ENCODE data around the gene CSF1. TPM values are rescaled to one million over a fixed set of nuclear protein-coding genes. Genes with fewer than 3 reads are reported as not detected.
A peak's percentile ranks its signal among the peaks of the same experiment; 100 is the strongest.

CSF1 gene
- total and polyA plus RNA-seq, 2 of the 13 experiments (the other 11 are each of a cell fraction or from before 2014, with no cell fraction given): 4.6 to 13.3 TPM

DNA sequence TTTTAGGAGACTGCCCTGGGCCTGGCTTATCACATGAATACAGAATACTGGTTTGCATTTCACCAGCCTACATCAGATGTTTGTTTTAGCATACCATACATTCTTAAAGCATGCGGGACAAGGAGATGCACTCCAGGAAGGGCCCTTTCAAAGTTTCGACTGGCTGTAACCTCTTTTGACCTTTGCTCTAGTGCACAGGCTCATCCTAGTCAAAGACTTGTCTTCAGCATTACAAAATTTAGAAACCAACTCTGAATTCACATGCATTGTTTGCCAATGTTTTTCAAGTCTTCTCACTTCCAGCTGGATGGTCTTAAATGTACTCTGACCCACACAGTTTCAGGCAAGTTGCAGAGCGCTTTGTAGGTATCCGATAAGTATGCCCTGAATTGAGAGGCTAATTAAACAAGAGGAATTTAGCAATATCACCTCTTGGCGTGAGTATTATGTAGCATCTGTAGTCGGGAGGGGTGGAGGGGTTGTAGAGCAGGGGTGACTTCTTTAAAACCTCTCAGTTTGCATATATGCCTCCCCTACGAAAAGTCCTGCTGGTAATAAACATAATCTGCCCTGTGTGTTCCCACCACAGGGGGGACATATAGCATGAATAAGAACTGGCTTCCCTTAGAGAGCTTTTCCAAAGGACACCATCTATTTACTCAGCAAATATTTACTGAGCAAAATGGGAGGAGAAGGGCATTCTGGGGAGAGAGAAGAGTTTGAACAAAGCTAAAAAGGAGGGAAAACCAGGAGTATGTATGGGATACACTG lies 49.5 kb downstream of the CSF1 start (continued):
- TF ChIP-seq, protein P1, sequence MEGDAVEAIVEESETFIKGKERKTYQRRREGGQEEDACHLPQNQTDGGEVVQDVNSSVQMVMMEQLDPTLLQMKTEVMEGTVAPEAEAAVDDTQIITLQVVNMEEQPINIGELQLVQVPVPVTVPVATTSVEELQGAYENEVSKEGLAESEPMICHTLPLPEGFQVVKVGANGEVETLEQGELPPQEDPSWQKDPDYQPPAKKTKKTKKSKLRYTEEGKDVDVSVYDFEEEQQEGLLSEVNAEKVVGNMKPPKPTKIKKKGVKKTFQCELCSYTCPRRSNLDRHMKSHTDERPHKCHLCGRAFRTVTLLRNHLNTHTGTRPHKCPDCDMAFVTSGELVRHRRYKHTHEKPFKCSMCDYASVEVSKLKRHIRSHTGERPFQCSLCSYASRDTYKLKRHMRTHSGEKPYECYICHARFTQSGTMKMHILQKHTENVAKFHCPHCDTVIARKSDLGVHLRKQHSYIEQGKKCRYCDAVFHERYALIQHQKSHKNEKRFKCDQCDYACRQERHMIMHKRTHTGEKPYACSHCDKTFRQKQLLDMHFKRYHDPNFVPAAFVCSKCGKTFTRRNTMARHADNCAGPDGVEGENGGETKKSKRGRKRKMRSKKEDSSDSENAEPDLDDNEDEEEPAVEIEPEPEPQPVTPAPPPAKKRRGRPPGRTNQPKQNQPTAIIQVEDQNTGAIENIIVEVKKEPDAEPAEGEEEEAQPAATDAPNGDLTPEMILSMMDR (CRISPR knock-in tag; IDR thresholded peaks at IDR 0.05): peak; percentile 57
- TF ChIP-seq, protein P2, sequence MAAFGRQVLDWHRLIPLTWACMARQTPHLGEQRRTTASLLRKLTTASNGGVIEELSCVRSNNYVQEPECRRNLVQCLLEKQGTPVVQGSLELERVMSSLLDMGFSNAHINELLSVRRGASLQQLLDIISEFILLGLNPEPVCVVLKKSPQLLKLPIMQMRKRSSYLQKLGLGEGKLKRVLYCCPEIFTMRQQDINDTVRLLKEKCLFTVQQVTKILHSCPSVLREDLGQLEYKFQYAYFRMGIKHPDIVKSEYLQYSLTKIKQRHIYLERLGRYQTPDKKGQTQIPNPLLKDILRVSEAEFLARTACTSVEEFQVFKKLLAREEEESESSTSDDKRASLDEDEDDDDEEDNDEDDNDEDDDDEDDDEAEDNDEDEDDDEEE (CRISPR knock-in tag; IDR thresholded peaks at IDR 0.05): no peak
- peak; percentile 43; the same call in 1 of the 2 replicates for TF ChIP-seq YEATS2 (CRISPR knock-in tag; IDR thresholded peaks at IDR 0.05; ENCODE audit: borderline replicate concordance)
- TF ChIP-seq KDM5B (CRISPR knock-in tag; IDR thresholded peaks at IDR 0.05; ENCODE audit: borderline replicate concordance): no peak
- TF ChIP-seq, protein P3, sequence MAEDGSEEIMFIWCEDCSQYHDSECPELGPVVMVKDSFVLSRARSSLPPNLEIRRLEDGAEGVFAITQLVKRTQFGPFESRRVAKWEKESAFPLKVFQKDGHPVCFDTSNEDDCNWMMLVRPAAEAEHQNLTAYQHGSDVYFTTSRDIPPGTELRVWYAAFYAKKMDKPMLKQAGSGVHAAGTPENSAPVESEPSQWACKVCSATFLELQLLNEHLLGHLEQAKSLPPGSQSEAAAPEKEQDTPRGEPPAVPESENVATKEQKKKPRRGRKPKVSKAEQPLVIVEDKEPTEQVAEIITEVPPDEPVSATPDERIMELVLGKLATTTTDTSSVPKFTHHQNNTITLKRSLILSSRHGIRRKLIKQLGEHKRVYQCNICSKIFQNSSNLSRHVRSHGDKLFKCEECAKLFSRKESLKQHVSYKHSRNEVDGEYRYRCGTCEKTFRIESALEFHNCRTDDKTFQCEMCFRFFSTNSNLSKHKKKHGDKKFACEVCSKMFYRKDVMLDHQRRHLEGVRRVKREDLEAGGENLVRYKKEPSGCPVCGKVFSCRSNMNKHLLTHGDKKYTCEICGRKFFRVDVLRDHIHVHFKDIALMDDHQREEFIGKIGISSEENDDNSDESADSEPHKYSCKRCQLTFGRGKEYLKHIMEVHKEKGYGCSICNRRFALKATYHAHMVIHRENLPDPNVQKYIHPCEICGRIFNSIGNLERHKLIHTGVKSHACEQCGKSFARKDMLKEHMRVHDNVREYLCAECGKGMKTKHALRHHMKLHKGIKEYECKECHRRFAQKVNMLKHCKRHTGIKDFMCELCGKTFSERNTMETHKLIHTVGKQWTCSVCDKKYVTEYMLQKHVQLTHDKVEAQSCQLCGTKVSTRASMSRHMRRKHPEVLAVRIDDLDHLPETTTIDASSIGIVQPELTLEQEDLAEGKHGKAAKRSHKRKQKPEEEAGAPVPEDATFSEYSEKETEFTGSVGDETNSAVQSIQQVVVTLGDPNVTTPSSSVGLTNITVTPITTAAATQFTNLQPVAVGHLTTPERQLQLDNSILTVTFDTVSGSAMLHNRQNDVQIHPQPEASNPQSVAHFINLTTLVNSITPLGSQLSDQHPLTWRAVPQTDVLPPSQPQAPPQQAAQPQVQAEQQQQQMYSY (CRISPR knock-in tag; IDR thresholded peaks at IDR 0.05): peak; percentile 53; the same call in 1 of the 2 replicates
- TF ChIP-seq, protein P4, sequence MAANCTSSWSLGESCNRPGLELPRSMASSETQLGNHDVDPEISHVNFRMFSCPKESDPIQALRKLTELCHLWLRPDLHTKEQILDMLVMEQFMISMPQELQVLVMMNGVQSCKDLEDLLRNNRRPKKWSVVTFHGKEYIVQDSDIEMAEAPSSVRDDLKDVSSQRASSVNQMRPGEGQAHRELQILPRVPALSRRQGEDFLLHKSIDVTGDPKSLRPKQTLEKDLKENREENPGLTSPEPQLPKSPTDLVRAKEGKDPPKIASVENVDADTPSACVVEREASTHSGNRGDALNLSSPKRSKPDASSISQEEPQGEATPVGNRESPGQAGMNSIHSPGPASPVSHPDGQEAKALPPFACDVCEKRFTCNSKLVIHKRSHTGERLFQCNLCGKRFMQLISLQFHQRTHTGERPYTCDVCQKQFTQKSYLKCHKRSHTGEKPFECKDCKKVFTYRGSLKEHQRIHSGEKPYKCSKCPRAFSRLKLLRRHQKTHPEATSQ (CRISPR knock-in tag; IDR thresholded peaks at IDR 0.05; ENCODE audit: borderline replicate concordance): 0 out of 2 replicates have a peak, but pooled peaks have one; percentile 14
- TF ChIP-seq, protein P5, sequence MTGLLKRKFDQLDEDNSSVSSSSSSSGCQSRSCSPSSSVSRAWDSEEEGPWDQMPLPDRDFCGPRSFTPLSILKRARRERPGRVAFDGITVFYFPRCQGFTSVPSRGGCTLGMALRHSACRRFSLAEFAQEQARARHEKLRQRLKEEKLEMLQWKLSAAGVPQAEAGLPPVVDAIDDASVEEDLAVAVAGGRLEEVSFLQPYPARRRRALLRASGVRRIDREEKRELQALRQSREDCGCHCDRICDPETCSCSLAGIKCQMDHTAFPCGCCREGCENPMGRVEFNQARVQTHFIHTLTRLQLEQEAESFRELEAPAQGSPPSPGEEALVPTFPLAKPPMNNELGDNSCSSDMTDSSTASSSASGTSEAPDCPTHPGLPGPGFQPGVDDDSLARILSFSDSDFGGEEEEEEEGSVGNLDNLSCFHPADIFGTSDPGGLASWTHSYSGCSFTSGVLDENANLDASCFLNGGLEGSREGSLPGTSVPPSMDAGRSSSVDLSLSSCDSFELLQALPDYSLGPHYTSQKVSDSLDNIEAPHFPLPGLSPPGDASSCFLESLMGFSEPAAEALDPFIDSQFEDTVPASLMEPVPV (CRISPR knock-in tag; IDR thresholded peaks at IDR 0.05): 0 out of 2 replicates have a peak, but pooled peaks have one; percentile 22
- TF ChIP-seq, protein P6, sequence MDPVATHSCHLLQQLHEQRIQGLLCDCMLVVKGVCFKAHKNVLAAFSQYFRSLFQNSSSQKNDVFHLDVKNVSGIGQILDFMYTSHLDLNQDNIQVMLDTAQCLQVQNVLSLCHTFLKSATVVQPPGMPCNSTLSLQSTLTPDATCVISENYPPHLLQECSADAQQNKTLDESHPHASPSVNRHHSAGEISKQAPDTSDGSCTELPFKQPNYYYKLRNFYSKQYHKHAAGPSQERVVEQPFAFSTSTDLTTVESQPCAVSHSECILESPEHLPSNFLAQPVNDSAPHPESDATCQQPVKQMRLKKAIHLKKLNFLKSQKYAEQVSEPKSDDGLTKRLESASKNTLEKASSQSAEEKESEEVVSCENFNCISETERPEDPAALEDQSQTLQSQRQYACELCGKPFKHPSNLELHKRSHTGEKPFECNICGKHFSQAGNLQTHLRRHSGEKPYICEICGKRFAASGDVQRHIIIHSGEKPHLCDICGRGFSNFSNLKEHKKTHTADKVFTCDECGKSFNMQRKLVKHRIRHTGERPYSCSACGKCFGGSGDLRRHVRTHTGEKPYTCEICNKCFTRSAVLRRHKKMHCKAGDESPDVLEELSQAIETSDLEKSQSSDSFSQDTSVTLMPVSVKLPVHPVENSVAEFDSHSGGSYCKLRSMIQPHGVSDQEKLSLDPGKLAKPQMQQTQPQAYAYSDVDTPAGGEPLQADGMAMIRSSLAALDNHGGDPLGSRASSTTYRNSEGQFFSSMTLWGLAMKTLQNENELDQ (CRISPR knock-in tag; IDR thresholded peaks at IDR 0.05; ENCODE audit: borderline replicate concordance): no peak
- no peak for TF ChIP-seq ZNF7 (CRISPR knock-in tag; IDR thresholded peaks at IDR 0.05)
- peak; percentile 41 for TF ChIP-seq SAP130 (CRISPR knock-in tag; IDR thresholded peaks at IDR 0.05; ENCODE audit: low read depth)

All from HepG2 (cell line).